Type B pancreatic cell (in vitro differentiated cells): ENCODE measurements around the gene CYBRD1. TPM values are rescaled to one million over a fixed set of nuclear protein-coding genes. Genes with fewer than 3 reads are reported as not detected.

Experiments
- DNase-seq: peaks from one replicate; pipeline ENCODE4 v3.0.0; 2021; ENCODE audit warnings: mixed read lengths; ENCODE audit not compliant: unreplicated experiment; ENCODE audit errors: extremely low spot score
- H3K27ac Mint-ChIP-seq: 2 replicates; pipeline ENCODE4 v1.8.0; 2021; ENCODE audit warnings: mild to moderate bottlenecking, mixed read lengths
- H3K27me3 Mint-ChIP-seq: 2 replicates; pipeline ENCODE4 v1.8.0; 2021; ENCODE audit warnings: mixed read lengths
- H3K36me3 Mint-ChIP-seq: 2 replicates; pipeline ENCODE4 v1.8.0; 2021; ENCODE audit warnings: mixed read lengths
- H3K4me1 Mint-ChIP-seq: one replicate; pipeline ENCODE4 v1.8.0; 2021; ENCODE audit warnings: mixed read lengths; ENCODE audit not compliant: unreplicated experiment
- H3K4me3 Mint-ChIP-seq: 2 replicates; pipeline ENCODE4 v1.8.0; 2021; ENCODE audit warnings: mild to moderate bottlenecking, mixed read lengths
- H3K9me3 Mint-ChIP-seq: 2 replicates; pipeline ENCODE4 v1.8.0; 2021; ENCODE audit warnings: mixed read lengths
- total RNA-seq: library from RNA; stranded (reverse); gene quantifications from 2 replicates; pipeline ENCODE4 v1.2.1, GENCODE V29; 2021; ENCODE audit warnings: low replicate concordance
- TF ChIP-seq, protein P1 (sequence below): fragments of 200-600 bp; sonication (generic); conservative IDR thresholded peaks from 2 replicates; pipeline ENCODE4 v1.5.0; 2021; ENCODE audit warnings: antibody characterized with exemption, mild to moderate bottlenecking

CYBRD1 gene
- total RNA-seq, 1 donor from 2014 or later = 21.1 TPM

DNA sequence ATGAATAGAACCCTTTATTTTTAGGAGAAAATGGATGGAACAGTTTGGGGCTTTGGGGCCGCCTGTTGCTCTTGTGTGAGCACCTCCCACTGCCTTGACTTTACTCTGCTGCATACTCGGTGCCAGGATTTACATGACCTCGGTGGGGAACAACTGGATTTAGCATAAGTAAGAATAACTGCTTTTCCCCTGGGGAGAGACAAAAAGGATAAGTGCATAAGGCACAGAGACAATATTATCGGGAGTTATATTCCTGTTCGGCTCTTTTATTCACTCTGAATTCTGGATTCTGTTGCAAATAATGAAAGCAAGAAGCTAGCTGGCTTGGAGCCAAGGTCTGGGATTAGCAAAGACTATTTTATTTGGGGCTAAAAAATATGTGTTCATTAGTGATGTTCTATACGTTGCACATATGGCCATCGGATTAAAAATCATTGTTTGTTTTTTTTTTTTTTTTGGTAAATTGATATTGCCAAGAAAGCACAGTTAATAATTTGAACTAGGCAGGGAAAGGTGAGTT, 69.8 kb downstream of the CYBRD1 start:
- H3K9me3 Mint-ChIP-seq = no peaks in the 10 kb centered on the region
- H3K4me3 Mint-ChIP-seq = no peak overlapping the region
- H3K36me3 Mint-ChIP-seq = no peaks in the 10 kb centered on the region
- peaks cover 5% of the 10 kb centered on the region for H3K4me1 Mint-ChIP-seq
- TF ChIP-seq, protein P1, sequence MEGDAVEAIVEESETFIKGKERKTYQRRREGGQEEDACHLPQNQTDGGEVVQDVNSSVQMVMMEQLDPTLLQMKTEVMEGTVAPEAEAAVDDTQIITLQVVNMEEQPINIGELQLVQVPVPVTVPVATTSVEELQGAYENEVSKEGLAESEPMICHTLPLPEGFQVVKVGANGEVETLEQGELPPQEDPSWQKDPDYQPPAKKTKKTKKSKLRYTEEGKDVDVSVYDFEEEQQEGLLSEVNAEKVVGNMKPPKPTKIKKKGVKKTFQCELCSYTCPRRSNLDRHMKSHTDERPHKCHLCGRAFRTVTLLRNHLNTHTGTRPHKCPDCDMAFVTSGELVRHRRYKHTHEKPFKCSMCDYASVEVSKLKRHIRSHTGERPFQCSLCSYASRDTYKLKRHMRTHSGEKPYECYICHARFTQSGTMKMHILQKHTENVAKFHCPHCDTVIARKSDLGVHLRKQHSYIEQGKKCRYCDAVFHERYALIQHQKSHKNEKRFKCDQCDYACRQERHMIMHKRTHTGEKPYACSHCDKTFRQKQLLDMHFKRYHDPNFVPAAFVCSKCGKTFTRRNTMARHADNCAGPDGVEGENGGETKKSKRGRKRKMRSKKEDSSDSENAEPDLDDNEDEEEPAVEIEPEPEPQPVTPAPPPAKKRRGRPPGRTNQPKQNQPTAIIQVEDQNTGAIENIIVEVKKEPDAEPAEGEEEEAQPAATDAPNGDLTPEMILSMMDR = no peak
- H3K27me3 Mint-ChIP-seq = peaks cover 19% of the 10 kb centered on the region
- DNase-seq = no peak
- H3K27ac Mint-ChIP-seq = no peak overlapping the region

DNA sequence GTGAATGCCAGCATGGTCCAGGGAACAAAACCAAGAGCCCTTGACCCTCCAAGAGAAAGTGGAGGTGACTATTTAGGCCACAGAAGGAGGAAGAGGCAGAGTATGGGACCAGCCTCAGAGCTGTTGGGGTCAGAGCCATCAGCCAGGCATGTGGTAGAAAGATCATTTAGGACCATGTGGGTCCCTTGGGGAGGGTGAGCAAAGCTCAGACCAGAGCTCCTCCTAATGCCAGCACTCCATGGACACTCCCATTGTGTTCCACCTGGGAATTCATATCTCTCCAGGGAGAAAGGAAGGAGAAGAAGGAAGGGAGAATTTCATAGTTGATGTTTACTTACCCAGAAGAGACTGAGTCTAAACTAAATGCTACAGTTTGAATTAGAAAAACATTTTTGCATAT, 73.2 kb downstream of the CYBRD1 start:
- H3K9me3 Mint-ChIP-seq = no peaks in the 10 kb centered on the region
- H3K27me3 Mint-ChIP-seq = peaks cover 36% of the 10 kb centered on the region
- TF ChIP-seq, protein P1 = no peak
- no peak for DNase-seq
- H3K4me1 Mint-ChIP-seq = peaks cover 5% of the 10 kb centered on the region
- H3K4me3 Mint-ChIP-seq = no peak overlapping the region
- H3K36me3 Mint-ChIP-seq = no peaks in the 10 kb centered on the region
- H3K27ac Mint-ChIP-seq = no peak overlapping the region

DNA sequence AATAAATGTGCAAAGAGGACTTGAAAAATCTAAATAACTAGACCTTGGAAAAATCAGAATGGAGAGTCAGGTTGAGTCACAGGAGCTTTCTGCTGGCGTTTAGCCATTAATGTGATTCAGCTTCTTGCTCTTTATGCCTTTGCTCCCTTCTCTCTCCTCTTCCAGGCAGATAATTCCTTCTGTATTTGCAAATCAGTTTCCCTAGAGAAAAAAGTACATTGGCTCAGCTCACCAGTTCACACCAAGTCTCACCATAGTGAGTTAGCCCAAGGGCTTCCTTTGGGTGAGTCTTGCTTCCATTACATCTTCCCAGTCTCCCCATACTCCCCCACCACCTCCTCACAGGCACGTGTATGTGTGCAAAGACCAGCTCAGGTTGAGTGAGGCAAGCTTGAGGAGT, 73.6 kb downstream of the CYBRD1 start:
- no peak overlapping the region for H3K4me3 Mint-ChIP-seq
- no peaks in the 10 kb centered on the region for H3K36me3 Mint-ChIP-seq
- TF ChIP-seq, protein P1 = no peak
- peaks cover 36% of the 10 kb centered on the region for H3K27me3 Mint-ChIP-seq
- H3K27ac Mint-ChIP-seq = no peak overlapping the region
- peaks cover 5% of the 10 kb centered on the region for H3K4me1 Mint-ChIP-seq
- DNase-seq = no peak
- no peaks in the 10 kb centered on the region for H3K9me3 Mint-ChIP-seq

DNA sequence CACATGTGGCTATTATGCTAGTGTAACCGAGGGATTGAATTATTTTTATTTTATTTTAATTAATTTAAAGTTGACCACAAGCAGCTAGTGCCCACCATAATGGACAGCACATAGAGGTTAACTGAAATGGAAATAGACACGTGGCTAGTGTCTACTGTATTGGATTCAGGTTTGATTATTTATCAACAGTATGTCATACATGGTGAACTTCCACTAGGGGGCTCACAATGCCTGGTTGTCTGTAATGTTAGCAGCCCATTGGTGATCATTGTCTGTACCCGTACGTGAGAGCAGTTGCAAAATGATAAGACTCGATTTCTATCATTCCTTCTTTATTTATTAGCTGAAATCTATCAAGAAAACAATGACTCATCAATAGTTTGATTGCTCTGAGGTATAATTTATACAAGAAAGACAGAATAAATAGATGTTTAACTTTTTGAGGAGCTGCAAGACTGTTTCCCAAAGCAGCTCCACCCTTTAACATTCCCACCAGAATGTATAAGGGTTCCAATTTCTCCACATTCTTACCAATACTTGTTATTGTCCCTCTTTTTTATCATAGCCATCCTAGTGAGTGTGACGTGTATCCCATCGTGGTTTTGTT, 76.5 kb downstream of the CYBRD1 start:
- Mint-ChIP-seq H3K9me3 (no peaks in the 10 kb centered on the region), H3K4me1 (no peaks in the 10 kb centered on the region), H3K36me3 (no peaks in the 10 kb centered on the region), H3K27ac (no peak overlapping the region), H3K27me3 (peaks cover 35% of the 10 kb centered on the region), H3K4me3 (no peak overlapping the region)
- DNase-seq = no peak
- TF ChIP-seq, protein P1 = peak; percentile 90

DNA sequence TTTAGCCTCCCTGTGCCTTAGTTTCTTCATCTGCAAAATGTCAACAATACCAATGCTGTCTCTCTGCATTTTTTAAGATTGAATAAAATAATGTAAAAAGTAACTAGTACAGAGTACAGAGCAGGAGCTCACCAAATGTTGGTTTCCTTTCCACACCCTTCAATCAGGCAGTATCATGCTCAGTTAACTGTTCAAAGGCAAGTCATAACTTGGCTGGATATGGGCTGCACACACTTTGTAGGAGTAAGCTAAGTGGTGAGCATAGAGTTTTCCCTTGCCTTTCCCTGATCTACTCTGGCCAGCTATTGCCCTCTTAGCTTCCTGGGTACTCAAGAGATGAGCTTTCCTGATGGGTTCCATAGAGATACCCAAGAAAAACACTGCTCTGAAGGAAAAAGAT, 77.9 kb downstream of the CYBRD1 start:
- DNase-seq = no peak
- no peak overlapping the region for H3K27ac Mint-ChIP-seq
- H3K4me3 Mint-ChIP-seq = no peak overlapping the region

More for the DNA sequence above, 77.9 kb downstream of the CYBRD1 start:
- Mint-ChIP-seq H3K27me3 (peaks cover 35% of the 10 kb centered on the region), H3K4me1 (no peaks in the 10 kb centered on the region), H3K36me3 (no peaks in the 10 kb centered on the region), H3K9me3 (no peaks in the 10 kb centered on the region)
- TF ChIP-seq, protein P1 = no peak
